SK-N-SH treated with all-trans-retinoic acid at 6 μM for 48 hours (cell line): Measurements from ENCODE around the gene CD83.

Experiments
- ATAC-seq: fragments of 200-7000 bp; cut with Tn5 transposase; 3 replicates; pipeline ENCODE4 v1.9.1; 2020; ENCODE audit warnings: mild to moderate bottlenecking, moderate library complexity
- ARNTL ChIP-seq: fragments of 450-650 bp; formaldehyde crosslinking; IDR thresholded peaks from 2 replicates; pipeline ENCODE4 v1.5.0; 2020; ENCODE audit warnings: low read depth, mild to moderate bottlenecking, moderate library complexity, borderline replicate concordance
- BACH2 ChIP-seq: fragments of 250-450 bp; sonication (Bioruptor Pico); IDR thresholded peaks from 2 replicates; pipeline ENCODE4 v1.9.0; 2021; ENCODE audit warnings: mild to moderate bottlenecking, borderline replicate concordance
- CSDC2 ChIP-seq: fragments of 250-450 bp; sonication (Bioruptor Pico); IDR thresholded peaks from 2 replicates; pipeline ENCODE4 v1.5.0; 2020; ENCODE audit warnings: mild to moderate bottlenecking, moderate library complexity
- ESRRG ChIP-seq: fragments of 250-450 bp; sonication (Bioruptor Pico); IDR thresholded peaks from 2 replicates; pipeline ENCODE4 v1.6.1; 2021; ENCODE audit warnings: mild to moderate bottlenecking
- ISL1 ChIP-seq: fragments of 250-450 bp; sonication (Bioruptor Pico); IDR thresholded peaks from 2 replicates; pipeline ENCODE4 v2.1.2; 2022; ENCODE audit warnings: mild to moderate bottlenecking, moderate library complexity
- OSR1 ChIP-seq: fragments of 250-450 bp; sonication (Bioruptor Pico); IDR thresholded peaks from 2 replicates; pipeline ENCODE4 v1.8.0; 2022; ENCODE audit warnings: moderate library complexity, mild to moderate bottlenecking, inconsistent platforms
- PPARA ChIP-seq: fragments of 250-450 bp; sonication (Bioruptor Pico); IDR thresholded peaks from 2 replicates; pipeline ENCODE4 v1.5.0; 2020; ENCODE audit warnings: mild to moderate bottlenecking, borderline replicate concordance
- RARB ChIP-seq: fragments of 250-450 bp; sonication (Bioruptor Pico); IDR thresholded peaks from 2 replicates; pipeline ENCODE4 v1.8.0; 2021; ENCODE audit warnings: mild to moderate bottlenecking, moderate library complexity
- SNAI2 ChIP-seq: fragments of 250-450 bp; sonication (Bioruptor Pico); IDR thresholded peaks from 2 replicates; pipeline ENCODE4 v1.5.0; 2020; ENCODE audit warnings: mild to moderate bottlenecking, moderate library complexity
- TCF4 ChIP-seq: fragments of 250-450 bp; sonication (Bioruptor Pico); IDR thresholded peaks from 2 replicates; pipeline ENCODE4 v1.8.0; 2021; ENCODE audit warnings: mild to moderate bottlenecking, moderate library complexity, borderline replicate concordance
- TOX ChIP-seq: fragments of 250-450 bp; sonication (Bioruptor Pico); IDR thresholded peaks from 2 replicates; pipeline ENCODE4 v1.8.0; 2021; ENCODE audit warnings: mild to moderate bottlenecking, moderate library complexity, borderline replicate concordance
- ZC3H10 ChIP-seq: fragments of 250-450 bp; sonication (Bioruptor Pico); IDR thresholded peaks from 2 replicates; pipeline ENCODE4 v1.5.1; 2021; ENCODE audit warnings: mild to moderate bottlenecking, moderate library complexity
- ZFP3 ChIP-seq: fragments of 250-450 bp; sonication (Bioruptor Pico); IDR thresholded peaks from 2 replicates; pipeline ENCODE4 v1.5.0; 2020; ENCODE audit warnings: mild to moderate bottlenecking, moderate library complexity
- ZFP30 ChIP-seq: fragments of 450-650 bp; formaldehyde crosslinking; IDR thresholded peaks from 2 replicates; pipeline ENCODE4 v1.5.0; 2022; ENCODE audit warnings: mild to moderate bottlenecking, moderate library complexity
- ZNF565 ChIP-seq: fragments of 450-650 bp; formaldehyde crosslinking; conservative IDR thresholded peaks from 2 replicates; pipeline ENCODE4 v1.5.0; 2020; ENCODE audit warnings: low read depth, mild to moderate bottlenecking, moderate library complexity
- ZNF70 ChIP-seq: fragments of 450-650 bp; formaldehyde crosslinking; IDR thresholded peaks from 2 replicates; pipeline ENCODE4 v1.5.0; 2020; ENCODE audit warnings: mild to moderate bottlenecking, moderate library complexity
- ZNF8 ChIP-seq: fragments of 450-650 bp; formaldehyde crosslinking; IDR thresholded peaks from 2 replicates; pipeline ENCODE4 v1.5.0; 2020; ENCODE audit warnings: mild to moderate bottlenecking, moderate library complexity
- TF ChIP-seq, protein P1 (sequence below): fragments of 250-450 bp; sonication (Bioruptor Pico); IDR thresholded peaks from 2 replicates; pipeline ENCODE4 v1.5.1; 2020; ENCODE audit warnings: low read depth, mild to moderate bottlenecking, moderate library complexity
- TF ChIP-seq, protein P2 (sequence below): fragments of 250-450 bp; sonication (Bioruptor Pico); IDR thresholded peaks from 2 replicates; pipeline ENCODE4 v1.8.0; 2020; ENCODE audit warnings: mild to moderate bottlenecking, moderate library complexity, borderline replicate concordance
- TF ChIP-seq, protein P3 (sequence below): fragments of 250-450 bp; sonication (Bioruptor Pico); IDR thresholded peaks from 2 replicates; pipeline ENCODE4 v1.5.1; 2021; ENCODE audit warnings: mild to moderate bottlenecking, moderate library complexity
- TF ChIP-seq, protein P4 (sequence below): fragments of 250-450 bp; sonication (Bioruptor Pico); IDR thresholded peaks from 2 replicates; pipeline ENCODE4 v1.8.0; 2021; ENCODE audit warnings: low read depth, mild to moderate bottlenecking, moderate library complexity, borderline replicate concordance

CD83 gene

DNA sequence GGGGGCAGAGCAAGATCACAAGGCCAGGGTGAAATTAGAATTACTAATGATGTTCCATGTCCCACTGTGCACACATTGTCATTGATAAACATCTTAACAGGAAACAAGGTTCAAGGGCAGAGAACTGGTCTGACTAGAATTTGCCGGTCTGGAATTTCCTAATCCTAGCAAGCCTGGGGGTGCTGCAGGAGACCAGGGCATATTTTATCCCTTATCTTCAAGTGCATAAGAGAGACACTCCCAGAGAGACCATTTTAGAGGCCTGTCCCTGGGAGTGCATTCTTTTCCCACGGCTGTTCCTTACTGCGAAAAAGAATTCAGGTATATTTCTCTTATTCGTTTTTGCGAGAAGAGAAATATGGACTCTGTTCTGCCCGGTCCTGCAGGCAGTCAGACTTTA, 41.5 kb downstream of the CD83 start:
- TF ChIP-seq BACH2 (CRISPR knock-in tag) (no peak), ARNTL (no peak), RARB (no peak)
- ATAC-seq, result no peak

DNA sequence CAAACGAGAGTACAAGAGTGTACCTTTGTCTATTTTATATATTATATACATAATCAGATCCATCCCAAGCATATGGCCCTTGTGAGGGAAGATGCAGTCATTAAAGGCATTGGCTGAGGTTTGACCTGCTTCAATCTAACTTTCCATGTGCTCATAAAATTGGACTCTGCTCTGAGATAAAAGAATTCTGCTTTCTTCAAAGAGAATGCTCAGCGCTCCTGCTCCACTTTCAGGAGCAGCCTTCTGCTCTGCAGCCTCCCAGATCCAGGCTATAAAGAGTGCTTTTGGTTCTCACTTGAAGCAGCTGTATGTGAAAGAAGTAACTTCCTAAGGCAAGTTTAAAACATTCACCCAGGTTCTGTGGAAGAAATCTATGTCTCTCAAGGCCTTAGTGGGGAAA, 45.3 kb downstream of the CD83 start:
- TF ChIP-seq ARNTL (no peak), OSR1 (CRISPR knock-in tag) (no peak), ZFP30 (no peak), ZNF8 (CRISPR knock-in tag) (no peak), ZFP3 (CRISPR knock-in tag) (no peak), PPARA (no peak), RARB (no peak), TOX (CRISPR knock-in tag) (no peak), ESRRG (CRISPR knock-in tag) (no peak), ISL1 (CRISPR knock-in tag) (no peak), ZNF565 (CRISPR knock-in tag) (no peak), ZC3H10 (CRISPR knock-in tag) (no peak), TCF4 (CRISPR knock-in tag) (no peak), BACH2 (CRISPR knock-in tag) (no peak), CSDC2 (CRISPR knock-in tag) (no peak)
- TF ChIP-seq, protein P1, sequence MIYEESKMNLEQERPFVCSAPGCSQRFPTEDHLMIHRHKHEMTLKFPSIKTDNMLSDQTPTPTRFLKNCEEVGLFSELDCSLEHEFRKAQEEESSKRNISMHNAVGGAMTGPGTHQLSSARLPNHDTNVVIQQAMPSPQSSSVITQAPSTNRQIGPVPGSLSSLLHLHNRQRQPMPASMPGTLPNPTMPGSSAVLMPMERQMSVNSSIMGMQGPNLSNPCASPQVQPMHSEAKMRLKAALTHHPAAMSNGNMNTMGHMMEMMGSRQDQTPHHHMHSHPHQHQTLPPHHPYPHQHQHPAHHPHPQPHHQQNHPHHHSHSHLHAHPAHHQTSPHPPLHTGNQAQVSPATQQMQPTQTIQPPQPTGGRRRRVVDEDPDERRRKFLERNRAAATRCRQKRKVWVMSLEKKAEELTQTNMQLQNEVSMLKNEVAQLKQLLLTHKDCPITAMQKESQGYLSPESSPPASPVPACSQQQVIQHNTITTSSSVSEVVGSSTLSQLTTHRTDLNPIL (CRISPR knock-in tag), result no peak
- TF ChIP-seq, protein P2, sequence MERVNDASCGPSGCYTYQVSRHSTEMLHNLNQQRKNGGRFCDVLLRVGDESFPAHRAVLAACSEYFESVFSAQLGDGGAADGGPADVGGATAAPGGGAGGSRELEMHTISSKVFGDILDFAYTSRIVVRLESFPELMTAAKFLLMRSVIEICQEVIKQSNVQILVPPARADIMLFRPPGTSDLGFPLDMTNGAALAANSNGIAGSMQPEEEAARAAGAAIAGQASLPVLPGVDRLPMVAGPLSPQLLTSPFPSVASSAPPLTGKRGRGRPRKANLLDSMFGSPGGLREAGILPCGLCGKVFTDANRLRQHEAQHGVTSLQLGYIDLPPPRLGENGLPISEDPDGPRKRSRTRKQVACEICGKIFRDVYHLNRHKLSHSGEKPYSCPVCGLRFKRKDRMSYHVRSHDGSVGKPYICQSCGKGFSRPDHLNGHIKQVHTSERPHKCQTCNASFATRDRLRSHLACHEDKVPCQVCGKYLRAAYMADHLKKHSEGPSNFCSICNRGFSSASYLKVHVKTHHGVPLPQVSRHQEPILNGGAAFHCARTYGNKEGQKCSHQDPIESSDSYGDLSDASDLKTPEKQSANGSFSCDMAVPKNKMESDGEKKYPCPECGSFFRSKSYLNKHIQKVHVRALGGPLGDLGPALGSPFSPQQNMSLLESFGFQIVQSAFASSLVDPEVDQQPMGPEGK, result no peak
- TF ChIP-seq, protein P3, sequence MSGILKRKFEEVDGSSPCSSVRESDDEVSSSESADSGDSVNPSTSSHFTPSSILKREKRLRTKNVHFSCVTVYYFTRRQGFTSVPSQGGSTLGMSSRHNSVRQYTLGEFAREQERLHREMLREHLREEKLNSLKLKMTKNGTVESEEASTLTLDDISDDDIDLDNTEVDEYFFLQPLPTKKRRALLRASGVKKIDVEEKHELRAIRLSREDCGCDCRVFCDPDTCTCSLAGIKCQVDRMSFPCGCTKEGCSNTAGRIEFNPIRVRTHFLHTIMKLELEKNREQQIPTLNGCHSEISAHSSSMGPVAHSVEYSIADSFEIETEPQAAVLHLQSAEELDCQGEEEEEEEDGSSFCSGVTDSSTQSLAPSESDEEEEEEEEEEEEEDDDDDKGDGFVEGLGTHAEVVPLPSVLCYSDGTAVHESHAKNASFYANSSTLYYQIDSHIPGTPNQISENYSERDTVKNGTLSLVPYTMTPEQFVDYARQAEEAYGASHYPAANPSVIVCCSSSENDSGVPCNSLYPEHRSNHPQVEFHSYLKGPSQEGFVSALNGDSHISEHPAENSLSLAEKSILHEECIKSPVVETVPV (CRISPR knock-in tag), result no peak
- ATAC-seq, result no peak

DNA sequence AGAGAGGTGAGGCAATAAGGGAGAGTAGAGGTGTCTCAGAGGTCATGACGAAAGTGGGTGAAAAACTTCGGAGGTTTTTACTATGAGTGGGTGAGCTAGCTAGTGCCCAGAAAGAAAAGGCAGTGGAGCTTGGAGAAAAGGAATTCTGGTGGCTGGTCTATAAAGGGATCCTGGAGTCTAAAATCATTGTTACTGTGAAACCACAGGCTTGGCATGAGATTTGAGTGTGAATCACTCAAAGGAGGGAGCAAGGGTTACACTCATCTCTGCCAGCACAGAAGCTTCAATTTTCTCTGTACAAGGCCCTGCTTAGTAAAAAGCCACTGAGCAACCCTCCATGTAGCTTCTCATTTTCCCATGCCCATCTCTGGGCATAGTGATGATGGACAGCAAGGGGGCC, 47.5 kb downstream of the CD83 start:
- no peak for ATAC-seq
- TF ChIP-seq ZNF8 (CRISPR knock-in tag) (no peak), CSDC2 (CRISPR knock-in tag) (no peak), RARB (no peak), PPARA (no peak)

DNA sequence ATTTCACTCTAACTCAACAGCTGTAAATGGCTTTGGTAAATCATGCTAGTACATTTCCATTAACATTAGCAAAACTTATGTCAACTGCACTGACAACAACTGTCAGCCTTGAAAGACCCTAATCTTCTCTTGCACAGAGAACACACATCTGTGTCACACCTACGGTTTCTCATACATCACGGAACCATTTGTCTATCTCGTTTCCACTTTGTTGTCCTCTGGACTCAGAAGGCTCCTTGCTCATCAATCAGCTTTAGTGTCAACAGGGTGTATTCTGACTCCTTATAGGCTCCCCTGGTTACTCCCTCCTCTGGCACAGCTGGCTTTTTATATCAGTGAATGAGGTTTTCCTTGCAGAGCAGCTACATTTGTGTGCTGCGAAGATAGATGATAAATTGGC, 49.3 kb downstream of the CD83 start:
- no peak for ATAC-seq
- TF ChIP-seq RARB, result no peak
- TF ChIP-seq TOX (CRISPR knock-in tag), result no peak
- TF ChIP-seq BACH2 (CRISPR knock-in tag), result no peak
- no peak for TF ChIP-seq ZNF70 (CRISPR knock-in tag)
- TF ChIP-seq ZC3H10 (CRISPR knock-in tag), result no peak
- TF ChIP-seq ZNF565 (CRISPR knock-in tag), result no peak
- no peak for TF ChIP-seq ISL1 (CRISPR knock-in tag)
- TF ChIP-seq SNAI2 (CRISPR knock-in tag), result no peak
- TF ChIP-seq ZFP30, result no peak
- no peak for TF ChIP-seq ESRRG (CRISPR knock-in tag)
- no peak for TF ChIP-seq CSDC2 (CRISPR knock-in tag)
- TF ChIP-seq, protein P4, sequence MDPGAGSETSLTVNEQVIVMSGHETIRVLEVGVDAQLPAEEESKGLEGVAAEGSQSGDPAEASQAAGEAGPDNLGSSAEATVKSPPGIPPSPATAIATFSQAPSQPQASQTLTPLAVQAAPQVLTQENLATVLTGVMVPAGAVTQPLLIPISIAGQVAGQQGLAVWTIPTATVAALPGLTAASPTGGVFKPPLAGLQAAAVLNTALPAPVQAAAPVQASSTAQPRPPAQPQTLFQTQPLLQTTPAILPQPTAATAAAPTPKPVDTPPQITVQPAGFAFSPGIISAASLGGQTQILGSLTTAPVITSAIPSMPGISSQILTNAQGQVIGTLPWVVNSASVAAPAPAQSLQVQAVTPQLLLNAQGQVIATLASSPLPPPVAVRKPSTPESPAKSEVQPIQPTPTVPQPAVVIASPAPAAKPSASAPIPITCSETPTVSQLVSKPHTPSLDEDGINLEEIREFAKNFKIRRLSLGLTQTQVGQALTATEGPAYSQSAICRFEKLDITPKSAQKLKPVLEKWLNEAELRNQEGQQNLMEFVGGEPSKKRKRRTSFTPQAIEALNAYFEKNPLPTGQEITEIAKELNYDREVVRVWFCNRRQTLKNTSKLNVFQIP, result no peak

DNA sequence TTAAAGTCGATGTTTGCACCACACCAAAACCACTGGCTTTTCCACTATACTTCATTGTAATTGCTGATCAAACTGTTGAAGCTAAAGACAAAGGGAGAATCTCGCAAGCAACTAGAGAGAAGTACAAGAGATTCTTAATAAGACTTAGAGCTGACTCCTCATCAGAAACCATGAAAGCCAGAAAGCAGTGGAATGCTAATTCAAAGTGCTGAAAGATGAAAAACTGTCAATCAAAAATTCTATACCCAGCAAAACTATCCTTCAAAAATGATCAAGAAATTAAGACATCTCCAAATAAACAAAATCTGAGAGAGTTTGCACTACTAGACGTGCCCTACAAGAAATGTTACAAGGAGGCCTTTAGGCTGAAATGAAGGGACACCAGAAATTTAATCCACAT, 52.6 kb downstream of the CD83 start:
- no peak for ATAC-seq
- TF ChIP-seq RARB, result no peak
- no peak for TF ChIP-seq ZNF70 (CRISPR knock-in tag)
- TF ChIP-seq BACH2 (CRISPR knock-in tag), result no peak
- TF ChIP-seq SNAI2 (CRISPR knock-in tag), result no peak
- no peak for TF ChIP-seq ZFP30
- TF ChIP-seq ARNTL, result no peak
- no peak for TF ChIP-seq ISL1 (CRISPR knock-in tag)
- TF ChIP-seq, protein P3 (CRISPR knock-in tag), result no peak
